MG63 (cell line): ENCODE results near the gene BEGAIN. TPM values are rescaled to one million over a fixed set of nuclear protein-coding genes. Genes with fewer than 3 reads are reported as not detected.

Experiments used
- DNase-seq: peaks from one replicate; pipeline ENCODE4 v3.0.0-alpha.2; 2020
- H3K27me3 ChIP-seq: fragments of 250-450 bp; sonication (Bioruptor Pico); 2 replicates; pipeline ENCODE4 v1.5.1; 2020; ENCODE audit warnings: mild to moderate bottlenecking, moderate library complexity
- H3K36me3 ChIP-seq: fragments of 250-450 bp; sonication (Bioruptor Pico); 2 replicates; pipeline ENCODE4 v1.5.1; 2020; ENCODE audit warnings: mild to moderate bottlenecking, moderate library complexity
- H3K4me3 ChIP-seq: fragments of 250-450 bp; sonication (Bioruptor Pico); 2 replicates; pipeline ENCODE4 v1.5.1; 2020; ENCODE audit warnings: mild to moderate bottlenecking, moderate library complexity
- H3K9me3 ChIP-seq: fragments of 250-450 bp; sonication (Bioruptor Pico); 2 replicates; pipeline ENCODE4 v1.5.1; 2020; ENCODE audit warnings: mild to moderate bottlenecking, moderate library complexity
- total RNA-seq: library from RNA; depleted of rRNA; stranded (reverse); fragments of >200 nt; shearing (Covaris generic); gene quantifications from 2 replicates; pipeline ENCODE4 v1.2.3, GENCODE V29; 2014; ENCODE audit warnings: low replicate concordance; rRNA removed

The BEGAIN gene
- total RNA-seq = 2.3 and 8.2 TPM in 2 replicates

- H3K27me3 ChIP-seq = no peaks in the 10 kb centered on the region
- H3K36me3 ChIP-seq = no peaks in the 10 kb centered on the region
- peak within 1 kb of the TSS; percentile 62 for H3K4me3 ChIP-seq
- DNase-seq = peak; percentile 70
- H3K9me3 ChIP-seq = no peaks in the 10 kb centered on the region
Observed at GRCh38 chr14:100587086-100587762, at the start of gene BEGAIN. BEGAIN (minus strand) TSS chr14:100587417; CDS start chr14:100587290, 127 bp downstream.

GRCh38 chr14:100636559-100636958 lies 49.3 kb upstream of the BEGAIN start:
- Histone ChIP-seq H3K4me3 (no peak overlapping the region), H3K27me3 (no peaks in the 10 kb centered on the region), H3K9me3 (no peaks in the 10 kb centered on the region), H3K36me3 (no peaks in the 10 kb centered on the region)
- DNase-seq = no peak

- no peak for DNase-seq
- no peaks in the 10 kb centered on the region for H3K27me3 ChIP-seq
- no peak overlapping the region for H3K4me3 ChIP-seq
- no peaks in the 10 kb centered on the region for H3K9me3 ChIP-seq
- no peaks in the 10 kb centered on the region for H3K36me3 ChIP-seq
Observed at GRCh38 chr14:100634026-100634425, 46.8 kb upstream of the BEGAIN start.

- Histone ChIP-seq H3K4me3 (no peak overlapping the region), H3K36me3 (no peaks in the 10 kb centered on the region), H3K9me3 (no peaks in the 10 kb centered on the region), H3K27me3 (no peaks in the 10 kb centered on the region)
- DNase-seq = no peak
Observed at GRCh38 chr14:100633406-100633805, 46.2 kb upstream of the BEGAIN start.

- H3K36me3 ChIP-seq = no peaks in the 10 kb centered on the region
- no peak overlapping the region for H3K4me3 ChIP-seq
- peak; percentile 92 for DNase-seq
- no peaks in the 10 kb centered on the region for H3K27me3 ChIP-seq
- no peaks in the 10 kb centered on the region for H3K9me3 ChIP-seq
Observed at GRCh38 chr14:100629696-100630095, 42.5 kb upstream of the BEGAIN start.

- Histone ChIP-seq H3K36me3 (no peaks in the 10 kb centered on the region), H3K27me3 (no peaks in the 10 kb centered on the region), H3K4me3 (no peak overlapping the region), H3K9me3 (no peaks in the 10 kb centered on the region)
- peak; percentile 26 for DNase-seq
Observed at GRCh38 chr14:100629098-100629497, 41.9 kb upstream of the BEGAIN start.

- no peak for DNase-seq
- Histone ChIP-seq H3K9me3 (no peaks in the 10 kb centered on the region), H3K27me3 (no peaks in the 10 kb centered on the region), H3K36me3 (no peaks in the 10 kb centered on the region), H3K4me3 (no peak overlapping the region)
Observed at GRCh38 chr14:100628225-100628624, 41.0 kb upstream of the BEGAIN start.

GRCh38 chr14:100626614-100627013 lies 39.4 kb upstream of the BEGAIN start:
- Histone ChIP-seq H3K4me3 (no peak overlapping the region), H3K9me3 (no peaks in the 10 kb centered on the region), H3K36me3 (no peaks in the 10 kb centered on the region), H3K27me3 (no peaks in the 10 kb centered on the region)
- DNase-seq = no peak

GRCh38 chr14:100623961-100624360 lies 36.7 kb upstream of the BEGAIN start:
- Histone ChIP-seq H3K36me3 (no peaks in the 10 kb centered on the region), H3K4me3 (no peak overlapping the region), H3K9me3 (no peaks in the 10 kb centered on the region), H3K27me3 (no peaks in the 10 kb centered on the region)
- no peak for DNase-seq

- no peak for DNase-seq
- Histone ChIP-seq H3K36me3 (no peaks in the 10 kb centered on the region), H3K9me3 (no peaks in the 10 kb centered on the region), H3K27me3 (no peaks in the 10 kb centered on the region), H3K4me3 (no peak overlapping the region)
Observed at GRCh38 chr14:100623557-100623956, 36.3 kb upstream of the BEGAIN start.

- no peak for DNase-seq
- Histone ChIP-seq H3K36me3 (no peaks in the 10 kb centered on the region), H3K4me3 (no peak overlapping the region), H3K9me3 (no peaks in the 10 kb centered on the region), H3K27me3 (no peaks in the 10 kb centered on the region)
Observed at GRCh38 chr14:100622708-100623485, 35.7 kb upstream of the BEGAIN start.

- H3K4me3 ChIP-seq = no peak overlapping the region
- H3K9me3 ChIP-seq = no peaks in the 10 kb centered on the region
- H3K36me3 ChIP-seq = no peaks in the 10 kb centered on the region
- DNase-seq = peak; percentile 15
- no peaks in the 10 kb centered on the region for H3K27me3 ChIP-seq
Observed at GRCh38 chr14:100622224-100622623, 35.0 kb upstream of the BEGAIN start.

GRCh38 chr14:100621806-100622205 lies 34.6 kb upstream of the BEGAIN start:
- Histone ChIP-seq H3K36me3 (no peaks in the 10 kb centered on the region), H3K9me3 (no peaks in the 10 kb centered on the region), H3K4me3 (no peak overlapping the region), H3K27me3 (no peaks in the 10 kb centered on the region)
- peak; percentile 23 for DNase-seq

- no peak for DNase-seq
- Histone ChIP-seq H3K27me3 (no peaks in the 10 kb centered on the region), H3K36me3 (no peaks in the 10 kb centered on the region), H3K4me3 (no peak overlapping the region), H3K9me3 (no peaks in the 10 kb centered on the region)
Observed at GRCh38 chr14:100620255-100621100, 33.3 kb upstream of the BEGAIN start.

GRCh38 chr14:100619396-100620254 lies 32.4 kb upstream of the BEGAIN start:
- H3K36me3 ChIP-seq = no peaks in the 10 kb centered on the region
- DNase-seq = no peak
- no peak overlapping the region for H3K4me3 ChIP-seq
- no peaks in the 10 kb centered on the region for H3K27me3 ChIP-seq
- H3K9me3 ChIP-seq = no peaks in the 10 kb centered on the region

- H3K27me3 ChIP-seq = no peaks in the 10 kb centered on the region
- no peak for DNase-seq
- no peaks in the 10 kb centered on the region for H3K36me3 ChIP-seq
- no peak overlapping the region for H3K4me3 ChIP-seq
- H3K9me3 ChIP-seq = no peaks in the 10 kb centered on the region
Observed at GRCh38 chr14:100618763-100619320, 31.6 kb upstream of the BEGAIN start.
